T follicular helper cell (primary cell): ENCODE data around the gene WSCD1.

Experiments
- DNase-seq: peaks from one replicate; pipeline ENCODE4 v3.0.0-alpha.2; 2020; ENCODE audit warnings: low read depth

WSCD1 gene

DNA sequence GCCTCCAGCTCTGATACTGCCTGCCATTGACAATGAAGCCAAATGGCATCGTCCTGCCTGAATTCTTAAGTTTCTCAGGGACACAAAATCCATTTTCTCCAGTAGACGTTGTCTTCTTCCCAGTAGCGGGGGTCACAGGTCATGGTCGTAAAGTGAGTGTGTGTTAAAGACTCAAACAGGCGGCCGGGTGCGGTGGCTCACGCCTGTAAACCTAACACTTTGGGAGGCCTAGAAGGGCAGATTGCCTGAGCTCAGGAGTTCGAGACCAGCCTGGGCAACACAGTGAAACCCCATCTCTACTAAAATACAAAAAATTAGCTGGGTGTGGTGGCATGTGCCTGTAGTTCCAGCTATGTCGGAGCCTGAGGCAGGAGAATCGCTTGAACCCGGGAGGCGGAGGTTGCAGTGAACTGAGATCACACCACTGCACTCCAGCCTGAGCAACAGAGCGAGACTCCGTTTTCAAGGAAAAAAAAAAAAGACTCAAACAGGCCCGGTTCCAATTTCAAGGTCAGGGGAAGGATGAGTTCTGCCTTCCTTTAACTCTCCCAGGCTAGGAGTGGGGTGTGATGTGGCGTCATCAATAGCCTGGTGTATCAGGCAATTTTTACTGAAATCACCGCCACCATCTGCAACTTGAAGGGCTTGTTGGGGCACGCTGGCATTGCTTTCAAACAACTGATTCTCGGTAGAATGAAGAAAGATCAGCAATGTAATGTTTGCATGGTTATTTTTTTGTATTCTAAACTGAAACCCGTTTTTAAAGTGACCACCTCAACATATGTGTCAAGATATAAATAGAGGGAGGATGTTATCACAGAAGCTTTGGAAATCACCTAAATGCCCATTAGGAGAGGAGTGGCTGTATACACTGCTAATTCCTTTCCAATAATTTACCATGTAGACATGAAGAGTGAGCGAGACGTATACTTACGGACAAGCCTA lies 91.0 kb downstream of the WSCD1 start:
- no peak for DNase-seq

DNA sequence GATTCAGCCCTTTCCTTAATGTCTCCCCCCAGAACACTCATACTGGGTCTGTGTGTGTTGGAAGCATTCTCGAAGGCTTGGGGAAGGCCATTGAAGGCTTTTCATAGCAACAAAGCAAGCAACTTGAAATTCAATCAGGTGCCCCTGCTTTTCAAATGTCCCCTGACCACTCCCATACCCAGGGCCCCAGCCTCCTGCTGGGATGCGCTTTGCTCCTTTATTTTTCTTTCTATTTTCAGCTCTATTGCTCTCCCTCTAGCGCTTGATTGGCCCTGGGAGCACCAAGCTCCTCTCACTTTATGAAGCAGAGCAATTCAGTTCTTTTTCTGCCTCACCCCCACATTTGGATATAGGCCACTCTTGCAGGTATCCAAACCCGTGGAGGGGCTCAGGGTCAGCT lies 92.0 kb downstream of the WSCD1 start:
- no peak for DNase-seq

DNA sequence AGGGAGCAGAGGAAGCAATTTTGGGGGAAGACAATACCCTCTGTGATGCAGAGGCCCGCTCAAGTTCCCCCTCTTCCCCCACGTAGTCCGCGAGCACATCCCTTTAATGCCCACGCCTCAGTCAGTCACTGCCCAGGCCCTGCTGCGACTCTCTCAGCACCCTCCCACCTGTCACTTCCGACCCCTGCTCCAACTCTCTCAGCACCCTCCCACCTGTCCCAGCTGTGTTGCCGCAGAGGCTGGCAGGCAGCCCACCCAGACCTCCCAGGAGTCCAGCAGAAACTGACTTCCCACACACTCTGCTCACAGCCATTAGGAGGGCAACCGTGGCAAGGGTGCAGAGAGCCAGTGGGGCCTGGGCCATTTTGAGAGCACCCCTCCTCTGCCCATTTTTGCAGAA lies 92.7 kb downstream of the WSCD1 start:
- no peak for DNase-seq

DNA sequence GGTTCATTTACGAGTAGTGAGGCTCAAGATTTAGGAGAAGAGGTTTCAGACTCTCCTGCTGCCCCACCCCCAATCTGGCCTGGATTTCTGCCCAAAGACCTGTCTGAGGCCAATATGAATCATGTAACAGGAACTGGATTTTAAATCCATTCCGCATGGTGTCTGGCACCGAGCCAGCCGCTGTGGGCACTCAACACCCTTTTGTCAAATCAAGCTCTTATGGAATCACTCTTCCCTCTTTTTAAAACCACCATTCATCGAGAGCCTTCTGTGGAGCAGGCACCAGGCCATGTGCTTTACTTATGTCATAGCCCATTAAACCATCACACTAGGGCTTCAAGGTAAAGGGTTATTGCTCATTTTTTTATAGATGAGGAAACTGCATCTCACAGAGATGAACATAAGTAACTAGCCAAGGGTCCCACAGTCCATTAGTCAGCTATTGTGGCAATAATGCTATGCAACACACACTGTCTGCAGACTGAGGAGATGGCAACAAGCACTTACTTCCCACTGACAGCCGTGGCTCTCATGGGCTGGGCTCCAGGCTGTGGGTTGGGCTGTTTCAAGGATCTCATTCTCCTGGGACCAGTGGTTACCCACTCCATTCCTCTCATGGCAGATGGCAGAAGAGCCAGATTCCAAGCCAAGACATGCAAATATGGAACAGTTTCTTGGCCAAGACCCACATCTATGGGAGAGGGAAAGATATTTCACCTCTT lies 93.6 kb downstream of the WSCD1 start:
- no peak for DNase-seq

DNA sequence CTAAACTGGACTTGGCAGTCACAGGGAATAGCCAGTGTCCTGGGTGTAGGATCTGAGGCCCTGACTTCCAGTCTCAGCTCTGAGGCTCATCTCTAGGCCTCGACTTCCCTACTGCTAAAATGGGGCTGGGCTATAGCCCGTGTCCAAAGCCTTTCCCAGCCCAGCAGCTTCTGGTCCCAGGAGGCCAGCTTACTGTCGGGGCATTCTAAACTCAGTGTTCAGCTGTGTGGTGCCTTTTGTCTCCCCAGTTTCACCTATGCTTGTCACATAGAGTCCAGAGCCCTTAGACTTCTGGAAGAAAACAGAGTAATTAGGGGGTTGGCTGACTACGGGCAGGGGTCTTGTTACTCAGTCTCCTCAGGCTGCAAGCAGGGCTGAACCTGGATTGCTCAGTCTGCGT lies 94.8 kb downstream of the WSCD1 start:
- DNase-seq, result no peak

DNA sequence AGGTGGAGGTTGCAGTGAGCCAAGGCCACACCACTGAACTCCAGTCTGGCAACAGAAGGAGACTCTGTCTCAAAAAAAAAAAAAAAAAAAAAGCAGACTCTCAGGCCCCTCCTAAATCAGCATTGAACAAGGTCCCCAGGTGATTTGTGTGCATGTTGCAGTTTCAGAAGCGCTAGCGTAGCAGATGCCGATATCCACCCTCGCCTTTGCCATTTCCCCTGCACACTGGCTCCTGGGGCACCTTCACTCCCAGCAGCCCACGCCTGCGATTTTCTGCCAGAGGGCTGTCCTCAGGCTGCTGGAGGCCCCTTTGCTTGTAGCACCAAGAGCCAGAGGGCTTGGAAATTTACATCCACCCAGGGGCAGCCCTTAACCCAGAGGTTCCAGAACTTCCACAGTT lies 95.6 kb downstream of the WSCD1 start:
- DNase-seq, result no peak

DNA sequence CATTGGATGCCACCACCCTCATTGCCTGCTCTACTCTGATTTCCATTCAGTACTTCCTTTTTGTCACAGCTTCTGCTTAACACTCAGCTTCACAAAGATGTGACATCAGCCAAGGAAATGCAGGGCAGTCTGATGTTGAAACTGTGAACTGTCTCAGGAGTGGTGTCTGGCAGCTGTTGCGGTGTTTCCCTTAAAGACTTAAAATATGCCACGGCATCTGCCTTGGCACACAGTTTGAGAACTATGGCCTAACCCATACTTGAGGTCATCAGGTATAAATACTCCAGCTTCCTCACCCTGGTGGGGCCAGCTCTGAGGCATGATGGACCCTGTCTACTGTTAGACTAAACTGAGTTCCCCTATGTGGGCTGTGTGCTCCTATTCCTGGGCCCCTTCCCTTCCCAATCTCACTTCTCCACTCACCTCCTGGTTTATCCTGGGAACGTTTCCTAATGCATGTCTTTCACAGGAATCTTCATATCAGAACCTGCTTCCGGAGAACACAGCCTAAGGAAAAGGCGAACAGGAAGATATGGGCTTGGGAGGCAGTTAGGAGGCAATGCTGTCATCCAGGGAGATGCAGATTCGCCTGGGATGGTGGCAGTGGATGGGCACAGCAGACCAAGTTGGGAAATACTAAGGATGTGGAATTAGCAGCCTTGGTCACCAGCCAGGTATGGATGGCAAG lies 96.5 kb downstream of the WSCD1 start:
- no peak for DNase-seq

DNA sequence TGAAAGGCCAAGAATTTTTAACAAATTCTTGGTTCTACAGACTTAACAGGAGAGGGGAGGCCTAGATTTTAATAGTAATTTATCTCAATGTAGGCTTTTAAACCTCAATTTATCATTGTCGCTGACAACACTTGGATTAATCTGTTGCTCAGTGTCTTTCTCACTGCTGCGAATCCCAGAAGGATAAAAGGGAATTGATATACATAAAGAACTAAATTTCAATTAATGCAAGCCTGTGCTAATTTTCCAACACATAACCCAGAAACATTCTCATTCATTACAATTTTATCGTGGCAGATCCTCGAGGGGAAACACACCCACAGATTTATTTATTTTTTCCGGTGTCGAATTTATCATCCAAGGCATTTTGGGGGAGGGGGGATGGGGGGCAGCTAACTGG lies 98.1 kb downstream of the WSCD1 start:
- no peak for DNase-seq

DNA sequence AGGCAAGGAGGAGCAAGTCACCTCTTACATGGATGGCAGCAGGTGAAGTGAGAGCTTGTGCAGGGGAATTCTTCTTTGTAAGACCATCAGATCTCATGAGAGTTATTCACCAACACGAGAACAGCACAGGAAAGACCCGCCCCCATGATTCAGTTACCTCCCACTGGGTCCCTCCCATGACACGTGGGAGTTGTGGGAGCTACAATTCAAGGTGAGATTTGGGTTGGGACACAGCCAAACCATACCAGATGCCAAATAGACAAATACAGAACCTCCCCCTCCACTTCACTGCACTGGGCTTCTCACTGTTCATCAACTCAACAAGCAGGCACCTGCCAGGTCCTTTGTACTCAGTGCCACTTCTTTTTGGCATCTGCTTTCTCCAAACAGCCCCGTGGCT lies 100.2 kb downstream of the WSCD1 start:
- no peak for DNase-seq

DNA sequence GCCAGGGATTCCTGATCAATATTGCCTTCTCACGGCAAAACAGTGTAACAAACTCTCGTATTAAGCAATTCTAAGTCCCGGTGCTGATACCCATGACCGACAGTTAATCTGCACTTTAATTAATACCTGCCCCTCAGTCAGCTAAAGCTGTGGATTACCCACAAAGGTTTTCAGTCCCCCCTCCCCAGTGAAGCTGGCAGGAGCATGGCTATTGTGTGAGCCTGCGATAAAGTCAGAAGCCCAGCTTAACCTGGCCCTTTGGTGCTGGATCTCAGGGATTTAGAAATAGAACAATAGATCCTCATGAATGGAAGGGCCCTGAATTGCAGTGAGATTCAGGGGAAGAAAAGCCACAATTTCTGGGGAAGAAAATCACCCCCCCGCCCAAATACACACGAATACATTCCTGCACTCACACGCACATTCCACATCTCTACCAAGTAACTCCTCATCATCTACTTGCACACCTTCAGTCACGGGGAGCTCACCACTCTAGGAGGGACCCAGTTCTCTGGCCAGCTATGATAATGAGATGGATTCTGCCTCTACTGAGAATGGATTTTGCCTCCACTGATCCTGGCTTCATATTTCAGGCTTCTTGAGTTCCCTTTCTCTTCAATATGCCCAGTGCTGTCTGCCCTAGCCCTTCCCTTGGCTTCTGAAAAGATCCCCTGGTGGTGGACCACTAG lies 102.6 kb downstream of the WSCD1 start:
- DNase-seq, result no peak

DNA sequence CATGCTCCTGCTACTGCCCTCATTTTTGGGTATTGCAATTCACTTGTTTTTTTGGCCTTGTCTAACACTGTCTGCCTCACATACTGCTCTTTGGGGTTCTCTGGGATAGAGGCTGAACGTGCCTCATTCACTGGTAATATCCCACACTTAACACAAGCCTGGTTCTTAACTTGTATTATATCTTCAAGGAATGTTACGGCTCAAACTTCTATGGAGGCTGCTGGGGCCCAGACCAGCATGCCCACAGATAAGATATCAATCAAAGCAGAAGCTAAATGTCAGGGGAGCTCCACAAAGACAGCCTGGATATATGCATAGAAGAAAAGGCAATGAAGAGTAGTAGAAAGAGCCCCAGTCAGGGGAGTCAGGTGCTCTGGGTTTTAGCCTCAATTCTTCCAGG lies 103.5 kb downstream of the WSCD1 start:
- DNase-seq, result no peak
